ENCODE measurements around the gene CYRIA.
A peak's percentile ranks its signal among the peaks of the same experiment; 100 is the strongest.

CYRIA gene

DNA sequence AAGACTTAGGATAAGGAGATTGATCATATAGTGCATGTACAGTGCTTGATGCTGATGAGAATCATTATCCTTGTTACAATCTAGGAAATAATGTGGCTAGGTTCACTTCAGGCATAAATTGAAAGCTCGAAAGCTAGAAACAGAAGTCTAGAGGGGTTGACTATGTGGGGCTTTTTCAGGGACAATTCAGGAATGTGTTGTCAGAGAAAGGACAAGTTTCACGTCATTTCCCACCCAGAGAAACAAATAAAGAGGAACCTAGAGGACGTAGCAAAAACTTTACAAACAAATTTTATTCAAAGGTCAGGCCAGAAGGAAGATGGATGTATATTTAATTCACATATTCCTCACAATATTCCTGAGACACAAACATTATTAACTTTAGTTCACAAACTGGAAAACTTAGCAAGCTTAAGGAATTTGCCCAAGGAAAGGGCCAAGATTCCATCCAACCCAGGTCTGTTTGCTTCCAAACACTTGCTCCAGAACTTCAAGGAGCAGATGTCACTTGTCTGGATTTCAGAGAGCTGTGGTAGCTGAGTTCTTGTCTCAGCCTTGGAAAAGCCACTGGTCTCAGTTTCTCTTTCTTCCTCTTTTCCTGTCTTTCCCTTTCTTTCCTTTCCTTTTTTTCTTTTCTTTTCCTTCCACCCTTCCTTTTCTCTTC, 7.4 kb downstream of the CYRIA start:
- peaks cover 0 to 3% of the 10 kb centered on the region in 2 experiments for H3K36me3 ChIP-seq (ENCODE audit: control insufficient read depth in 1 of 2, insufficient read depth in 2 of 2, low read length in 2 of 2)
- no peak overlapping the region for H4K12ac ChIP-seq (ENCODE audit: low read depth, low read length)
- no peak overlapping the region for H3K27ac ChIP-seq (ENCODE audit: low read depth, low read length)
- H2AFZ ChIP-seq (ENCODE audit: insufficient read depth, low read length, poor library complexity): no peak overlapping the region
- H3K9ac ChIP-seq (ENCODE audit: low read length): no peak overlapping the region
- no peak overlapping the region for H3K23ac ChIP-seq (ENCODE audit: low read length)
- no peak overlapping the region for H3K14ac ChIP-seq (ENCODE audit: low read length)
- H3K79me1 ChIP-seq (ENCODE audit: low read length): peaks cover under 1% of the 10 kb centered on the region
- DNase-seq: peak in 1 of 2 donors; percentile 36
- no peak overlapping the region for H4K91ac ChIP-seq (ENCODE audit: low read depth, low read length)
- H3K4me1 ChIP-seq (ENCODE audit: control insufficient read depth in 1 of 2, insufficient read depth in 2 of 2, low read length in 2 of 2): peaks cover 8 to 9% of the 10 kb centered on the region in 2 experiments
- H2BK5ac ChIP-seq (ENCODE audit: low read depth, low read length, poor library complexity): no peak overlapping the region
- H3K4me2 ChIP-seq (ENCODE audit: low read length): no peak overlapping the region
- no peaks in the 10 kb centered on the region for H3K27me3 ChIP-seq (ENCODE audit: insufficient read depth, low read length)
- H2AK5ac ChIP-seq (ENCODE audit: low read length): no peak overlapping the region
- H3K18ac ChIP-seq (ENCODE audit: low read length): no peak overlapping the region
- H3K4me3 ChIP-seq (ENCODE audit: low read depth, low read length): no peak overlapping the region
- no CpG with 5 or more reads among the region's 3 CpGs for WGBS (ENCODE audit: extremely low coverage, insufficient coverage, insufficient read length)
- no peak overlapping the region for H3K4ac ChIP-seq (ENCODE audit: low read depth, low read length)
- peaks cover 3% of the 10 kb centered on the region for H3K79me2 ChIP-seq (ENCODE audit: control insufficient read depth, insufficient read depth, low read length, poor library complexity)
- no peaks in the 10 kb centered on the region for H3K9me3 ChIP-seq (ENCODE audit: insufficient read depth, low read depth, low read length)
- H2BK12ac ChIP-seq (ENCODE audit: low read length): no peak overlapping the region
- no peak overlapping the region for H4K8ac ChIP-seq (ENCODE audit: low read depth, low read length)
- H2BK120ac ChIP-seq (ENCODE audit: insufficient read depth, low read length, poor library complexity): no peak overlapping the region

DNA sequence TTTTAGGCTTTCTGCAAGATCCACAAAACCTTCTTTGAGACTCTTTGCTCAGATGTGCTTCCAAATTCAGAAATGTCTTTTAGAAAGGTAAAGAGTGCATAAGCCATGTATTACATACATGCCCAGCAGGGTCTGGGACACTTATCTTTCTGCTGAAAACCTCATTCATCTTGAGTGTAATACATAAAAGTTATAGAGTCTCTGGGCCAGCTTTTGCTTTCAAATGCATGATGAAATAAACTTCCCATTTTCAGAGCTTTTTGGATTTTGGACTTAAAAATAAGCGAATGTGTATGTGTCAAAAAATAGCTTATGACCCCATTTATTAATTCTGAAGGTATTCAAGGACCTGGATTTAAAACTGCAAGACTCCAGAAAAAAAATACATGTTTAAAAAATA, 8.0 kb downstream of the CYRIA start:
- Histone ChIP-seq H2BK5ac (ENCODE audit: low read depth, low read length, poor library complexity) (no peak overlapping the region), H3K23ac (ENCODE audit: low read length) (no peak overlapping the region), H3K79me1 (ENCODE audit: low read length) (peaks cover 4% of the 10 kb centered on the region), H3K4me2 (ENCODE audit: low read length) (no peak overlapping the region), H3K9me3 (ENCODE audit: insufficient read depth, low read depth, low read length) (no peaks in the 10 kb centered on the region), H4K8ac (ENCODE audit: low read depth, low read length) (no peak overlapping the region), H3K79me2 (ENCODE audit: control insufficient read depth, insufficient read depth, low read length, poor library complexity) (peaks cover 3% of the 10 kb centered on the region), H3K4me1 (ENCODE audit: control insufficient read depth in 1 of 2, insufficient read depth in 2 of 2, low read length in 2 of 2) (peaks cover 9 to 11% of the 10 kb centered on the region in 2 experiments), H4K12ac (ENCODE audit: low read depth, low read length) (no peak overlapping the region), H3K4me3 (ENCODE audit: low read depth, low read length) (no peak overlapping the region), H2BK120ac (ENCODE audit: insufficient read depth, low read length, poor library complexity) (no peak overlapping the region), H2BK12ac (ENCODE audit: low read length) (no peak overlapping the region), H4K91ac (ENCODE audit: low read depth, low read length) (no peak overlapping the region), H3K27ac (ENCODE audit: low read depth, low read length) (no peak overlapping the region), H3K14ac (ENCODE audit: low read length) (no peak overlapping the region), H3K36me3 (ENCODE audit: control insufficient read depth in 1 of 2, insufficient read depth in 2 of 2, low read length in 2 of 2) (peaks cover 0 to 3% of the 10 kb centered on the region in 2 experiments), H3K4ac (ENCODE audit: low read depth, low read length) (no peak overlapping the region), H2AFZ (ENCODE audit: insufficient read depth, low read length, poor library complexity) (no peak overlapping the region), H3K18ac (ENCODE audit: low read length) (no peak overlapping the region), H3K27me3 (ENCODE audit: insufficient read depth, low read length) (no peaks in the 10 kb centered on the region), H2AK5ac (ENCODE audit: low read length) (no peak overlapping the region), H3K9ac (ENCODE audit: low read length) (no peak overlapping the region)
- no CpG with 5 or more reads among the region's 1 CpG for WGBS (ENCODE audit: extremely low coverage, insufficient coverage, insufficient read length)
- no peak for DNase-seq

DNA sequence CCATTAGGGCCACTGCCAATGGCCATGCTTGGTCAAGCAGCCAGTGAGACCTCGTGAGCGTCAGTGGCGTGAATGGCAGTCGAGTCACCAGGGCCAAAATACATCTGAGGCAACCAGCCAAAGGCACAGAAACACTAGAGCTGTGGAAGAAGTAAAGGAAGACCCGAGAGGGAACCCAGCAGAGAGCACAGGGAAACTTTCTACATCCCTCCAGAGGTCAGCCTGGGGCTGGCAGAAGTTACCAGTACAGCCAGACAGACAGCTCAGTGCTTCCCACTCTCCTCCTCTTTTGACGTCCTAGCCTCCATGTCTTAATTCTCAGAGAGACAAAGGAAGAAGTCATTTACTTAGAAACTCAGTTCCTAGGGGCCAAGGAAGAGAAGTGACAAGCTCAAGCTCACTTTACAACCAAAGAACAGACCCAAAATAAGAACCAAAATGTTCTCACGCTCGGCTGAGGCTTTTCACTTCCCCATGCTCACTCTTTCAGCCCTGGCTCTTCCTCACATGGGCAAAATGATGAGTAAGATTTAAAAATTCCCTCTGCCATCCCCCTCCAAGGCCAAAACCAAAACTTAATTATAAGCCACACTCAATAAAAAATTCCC, 8.7 kb downstream of the CYRIA start:
- Histone ChIP-seq H3K14ac (ENCODE audit: low read length) (no peak overlapping the region), H4K12ac (ENCODE audit: low read depth, low read length) (no peak overlapping the region), H3K4me3 (ENCODE audit: low read depth, low read length) (no peak overlapping the region), H4K8ac (ENCODE audit: low read depth, low read length) (no peak overlapping the region), H2AFZ (ENCODE audit: insufficient read depth, low read length, poor library complexity) (no peak overlapping the region), H4K91ac (ENCODE audit: low read depth, low read length) (no peak overlapping the region), H2BK5ac (ENCODE audit: low read depth, low read length, poor library complexity) (no peak overlapping the region), H2AK5ac (ENCODE audit: low read length) (no peak overlapping the region), H3K9ac (ENCODE audit: low read length) (no peak overlapping the region), H3K4me1 (ENCODE audit: control insufficient read depth in 1 of 2, insufficient read depth in 2 of 2, low read length in 2 of 2) (peaks cover 11% of the 10 kb centered on the region in 2 experiments), H3K27me3 (ENCODE audit: insufficient read depth, low read length) (no peaks in the 10 kb centered on the region), H3K18ac (ENCODE audit: low read length) (no peak overlapping the region), H2BK12ac (ENCODE audit: low read length) (no peak overlapping the region), H2BK120ac (ENCODE audit: insufficient read depth, low read length, poor library complexity) (no peak overlapping the region), H3K9me3 (ENCODE audit: insufficient read depth, low read depth, low read length) (no peaks in the 10 kb centered on the region), H3K27ac (ENCODE audit: low read depth, low read length) (no peak overlapping the region), H3K79me2 (ENCODE audit: control insufficient read depth, insufficient read depth, low read length, poor library complexity) (peaks cover 3% of the 10 kb centered on the region), H3K79me1 (ENCODE audit: low read length) (peaks cover 9% of the 10 kb centered on the region), H3K4me2 (ENCODE audit: low read length) (no peak overlapping the region), H3K4ac (ENCODE audit: low read depth, low read length) (no peak overlapping the region), H3K23ac (ENCODE audit: low read length) (no peak overlapping the region), H3K36me3 (ENCODE audit: control insufficient read depth in 1 of 2, insufficient read depth in 2 of 2, low read length in 2 of 2) (peaks cover 0 to 3% of the 10 kb centered on the region in 2 experiments)
- WGBS (ENCODE audit: extremely low coverage, insufficient coverage, insufficient read length): no CpG with 5 or more reads among the region's 8 CpGs
- peak in 1 of 2 donors; percentile 38 for DNase-seq

DNA sequence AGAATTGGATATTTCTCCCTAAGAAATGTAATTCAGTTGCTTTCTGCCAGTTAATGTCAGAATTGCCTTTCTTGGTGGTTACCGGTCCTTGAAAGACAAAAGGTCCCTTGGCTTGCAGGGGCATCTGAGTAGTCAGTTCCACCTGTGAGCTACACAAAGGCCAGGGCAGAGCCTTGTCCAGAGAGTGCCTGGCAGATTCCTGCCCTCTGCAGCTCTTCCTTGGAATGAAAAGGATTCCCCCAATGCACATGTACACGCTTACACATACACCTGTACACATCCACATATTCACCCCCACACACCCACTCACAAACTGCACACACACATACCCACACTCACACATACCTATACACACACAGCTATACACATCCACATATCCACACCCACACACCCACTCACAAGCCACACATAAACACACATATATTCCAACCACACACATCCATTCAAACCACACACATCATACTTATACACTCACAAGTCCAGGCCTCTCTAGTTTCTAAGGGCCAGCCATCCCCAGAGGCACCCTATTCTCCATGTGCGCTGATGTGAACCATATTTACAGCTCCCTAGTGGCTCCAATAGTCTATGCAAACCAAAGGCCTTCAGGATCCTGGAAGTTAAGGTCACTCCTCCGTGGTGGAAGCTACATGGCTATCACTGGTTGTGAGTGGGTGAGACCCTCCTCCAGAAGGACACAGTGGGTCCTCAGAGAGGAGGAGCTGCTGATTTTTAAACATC, 9.6 kb downstream of the CYRIA start:
- H3K23ac ChIP-seq (ENCODE audit: low read length): no peak overlapping the region
- no peak overlapping the region for H4K12ac ChIP-seq (ENCODE audit: low read depth, low read length)
- no peak overlapping the region for H3K14ac ChIP-seq (ENCODE audit: low read length)
- no peak overlapping the region for H2AK5ac ChIP-seq (ENCODE audit: low read length)
- no peak for DNase-seq
- no peak overlapping the region for H2BK5ac ChIP-seq (ENCODE audit: low read depth, low read length, poor library complexity)
- H3K4me1 ChIP-seq (ENCODE audit: control insufficient read depth in 1 of 2, insufficient read depth in 2 of 2, low read length in 2 of 2): peaks cover 11% of the 10 kb centered on the region in 2 experiments
- H2AFZ ChIP-seq (ENCODE audit: insufficient read depth, low read length, poor library complexity): no peak overlapping the region
- no peak overlapping the region for H3K18ac ChIP-seq (ENCODE audit: low read length)
- H3K27ac ChIP-seq (ENCODE audit: low read depth, low read length): no peak overlapping the region
- H3K4ac ChIP-seq (ENCODE audit: low read depth, low read length): no peak overlapping the region
- H3K27me3 ChIP-seq (ENCODE audit: insufficient read depth, low read length): no peaks in the 10 kb centered on the region
- H4K91ac ChIP-seq (ENCODE audit: low read depth, low read length): no peak overlapping the region
- no peak overlapping the region for H3K4me3 ChIP-seq (ENCODE audit: low read depth, low read length)
- no peak overlapping the region for H3K9ac ChIP-seq (ENCODE audit: low read length)
- H3K79me2 ChIP-seq (ENCODE audit: control insufficient read depth, insufficient read depth, low read length, poor library complexity): peaks cover 3% of the 10 kb centered on the region
- no peak overlapping the region for H2BK12ac ChIP-seq (ENCODE audit: low read length)
- H4K8ac ChIP-seq (ENCODE audit: low read depth, low read length): no peak overlapping the region
- H3K79me1 ChIP-seq (ENCODE audit: low read length): peaks cover 9% of the 10 kb centered on the region
- H3K9me3 ChIP-seq (ENCODE audit: insufficient read depth, low read depth, low read length): no peaks in the 10 kb centered on the region
- H3K4me2 ChIP-seq (ENCODE audit: low read length): no peak overlapping the region
- no CpG with 5 or more reads among the region's 4 CpGs for WGBS (ENCODE audit: extremely low coverage, insufficient coverage, insufficient read length)
- H2BK120ac ChIP-seq (ENCODE audit: insufficient read depth, low read length, poor library complexity): no peak overlapping the region
- peaks cover 0 to 3% of the 10 kb centered on the region in 2 experiments for H3K36me3 ChIP-seq (ENCODE audit: control insufficient read depth in 1 of 2, insufficient read depth in 2 of 2, low read length in 2 of 2)
